ENCODE measurements around the gene ZBTB20. TPM values are rescaled to one million over a fixed set of nuclear protein-coding genes. Genes with fewer than 3 reads are reported as not detected.

Gene ZBTB20
- polyA plus RNA-seq, 1 of the 3 experiments (the other 2 are of a cell fraction): 0.43 TPM

GRCh38 chr3:114879059-114880031, 267.7 kb downstream of the ZBTB20 start:
- Histone ChIP-seq H4K20me1 (ENCODE audit: insufficient read depth) (no peaks in the 10 kb centered on the region), H3K4me1 (ENCODE audit: control insufficient read depth in 1 of 2, insufficient read depth in 2 of 2, low read depth in 1 of 2, low read length in 1 of 2) (peaks cover 5 to 20% of the 10 kb centered on the region in 2 experiments; a peak in 3 of 4 replicates), H2AFZ (ENCODE audit: low read depth) (no peak overlapping the region), H3K27me3 (ENCODE audit: insufficient read depth) (no peaks in the 10 kb centered on the region), H3K9me3 (no peaks in the 10 kb centered on the region), H3K36me3 (replicated peaks in 1 of 2; ENCODE audit: control insufficient read depth in 1 of 2, insufficient read depth in 2 of 2, low read length in 1 of 2) (no peaks in the 10 kb centered on the region), H3K79me2 (ENCODE audit: insufficient read depth) (no peaks in the 10 kb centered on the region), H3K9ac (no peak overlapping the region), H3K27ac (ENCODE audit: low read depth in 2 of 2, low read length in 1 of 2) (peak overlapping the region in 1 of 2 experiments; percentile 8; a peak in 2 of 4 replicates), H3K4me3 (ENCODE audit: low read depth in 2 of 2, low read length in 1 of 2) (no peak overlapping the region), H3K9me2 (no peaks in the 10 kb centered on the region), H3F3A (replicated peaks; ENCODE audit: insufficient read depth) (no peaks in the 10 kb centered on the region), H3K4me2 (peak overlapping the region; percentile 9)
- ChIA-PET POLR2A (no interaction called here), CTCF (interaction anchor here (0.6 kb wide), 1 partner anchor 352 kb away, joined by 3 read pairs; no protein-coding TSS in a partner anchor)
- TF ChIP-seq TCF12 (IDR thresholded peaks at IDR 0.05): 0 out of 2 replicates have a peak, but pooled peaks have one; percentile 3
- no peak for TF ChIP-seq FOXM1 (IDR thresholded peaks at IDR 0.05; ENCODE audit: low read depth)
- no peak for TF ChIP-seq USF2 (IDR thresholded peaks at IDR 0.05; ENCODE audit: borderline replicate concordance, low read depth, low read length)
- no peak for DNase-seq
- 66% methylated on average over 8 of the region's 8 CpGs for WGBS (ENCODE audit: low lambda C conversion rate)

- no peaks in the 10 kb centered on the region for H3K36me3 ChIP-seq (replicated peaks in 1 of 2; ENCODE audit: control insufficient read depth in 1 of 2, insufficient read depth in 2 of 2, low read length in 1 of 2)
- DNase-seq: no peak
- WGBS (ENCODE audit: low lambda C conversion rate): 82% methylated on average over 5 of the region's 5 CpGs
- no peak overlapping the region for H2AFZ ChIP-seq (ENCODE audit: low read depth)
- H3K9me2 ChIP-seq: no peaks in the 10 kb centered on the region
- ChIA-PET CTCF (interaction anchor here (0.5 to 1.0 kb wide), 2 partner anchors 11 to 204 kb away, joined by 3 read pairs; no protein-coding TSS in a partner anchor), POLR2A (no interaction called here)
- no peak overlapping the region for H3K4me3 ChIP-seq (ENCODE audit: low read depth in 2 of 2, low read length in 1 of 2)
- H3K27ac ChIP-seq (ENCODE audit: low read depth in 2 of 2, low read length in 1 of 2): peak overlapping the region in 1 of 2 experiments; percentile 8; a peak in 1 of 4 replicates
- H3K9ac ChIP-seq: no peak overlapping the region
- H3K79me2 ChIP-seq (ENCODE audit: insufficient read depth): no peaks in the 10 kb centered on the region
- peaks cover 5 to 20% of the 10 kb centered on the region in 2 experiments; a peak in 3 of 4 replicates for H3K4me1 ChIP-seq (ENCODE audit: control insufficient read depth in 1 of 2, insufficient read depth in 2 of 2, low read depth in 1 of 2, low read length in 1 of 2)
- H3K27me3 ChIP-seq (ENCODE audit: insufficient read depth): no peaks in the 10 kb centered on the region
- TF ChIP-seq FOSL2 (IDR thresholded peaks at IDR 0.05; ENCODE audit: borderline replicate concordance, low read depth) (peak; percentile 75), JUND (IDR thresholded peaks at IDR 0.05) (peak; percentile 37), EZH2phosphoT487 (IDR thresholded peaks at IDR 0.05; ENCODE audit: borderline replicate concordance, low read depth) (no peak)
- no peaks in the 10 kb centered on the region for H3K9me3 ChIP-seq
- no peaks in the 10 kb centered on the region for H3F3A ChIP-seq (replicated peaks; ENCODE audit: insufficient read depth)
- H4K20me1 ChIP-seq (ENCODE audit: insufficient read depth): no peaks in the 10 kb centered on the region
- peak overlapping the region; percentile 9; the same call in 1 of the 2 replicates for H3K4me2 ChIP-seq
These were observed 268.8 kb downstream of the ZBTB20 start for GRCh38 chr3:114878114-114878839.

All from SK-N-SH (cell line).